C4-2B (cell line): ENCODE results near the gene SERPINA4.

Source experiments
- CTCF ChIP-seq: fragments of 450-650 bp; conservative IDR thresholded peaks from 2 replicates; pipeline ENCODE4 v1.5.1; 2017; ENCODE audit warnings: mild to moderate bottlenecking
- ZFX ChIP-seq: fragments of 450-650 bp; IDR thresholded peaks from 2 replicates; pipeline ENCODE4 v1.6.1; 2017

GRCh38 chr14:94573475-94574277 lies 12.4 kb downstream of the SERPINA4 start:
- TF ChIP-seq CTCF (no peak), ZFX (no peak)
